NCI-H1436 treated with DMSO at 0.1 percent for 48 hours (cell line): ENCODE data around the gene CARMIL3.
"Not testable (repeated sequence)": the region's sequence is repeated elsewhere in the genome, so short reads cannot be mapped to it uniquely, and the experiment has no call there.

Experiments
- DNase-seq: peaks from one replicate; lab custom pipeline; 2025; lab: John Stamatoyannopoulos, UW

CARMIL3 gene

GRCh38 chr14:24095271-24096068 is 43.7 kb downstream of the CARMIL3 start:
- DNase-seq = no peak

GRCh38 chr14:24096545-24097181 is 44.9 kb downstream of the CARMIL3 start:
- DNase-seq = no peak

GRCh38 chr14:24098229-24098926 is 46.6 kb downstream of the CARMIL3 start:
- DNase-seq = no peak

- no peak for DNase-seq
These were observed 47.4 kb downstream of the CARMIL3 start for GRCh38 chr14:24098927-24099813.

- no peak for DNase-seq
These were observed 48.6 kb downstream of the CARMIL3 start for GRCh38 chr14:24100197-24100981.

GRCh38 chr14:24100982-24101494 is 49.2 kb downstream of the CARMIL3 start:
- no peak for DNase-seq

- no peak for DNase-seq
These were observed 50.7 kb downstream of the CARMIL3 start for GRCh38 chr14:24102357-24103048.

- no peak for DNase-seq
These were observed 51.6 kb downstream of the CARMIL3 start for GRCh38 chr14:24103451-24103850.

GRCh38 chr14:24105609-24106239 is 53.9 kb downstream of the CARMIL3 start:
- DNase-seq = not testable (repeated sequence)

GRCh38 chr14:24106672-24107271 is 55.0 kb downstream of the CARMIL3 start:
- DNase-seq = no peak

GRCh38 chr14:24108336-24108874 is 56.6 kb downstream of the CARMIL3 start:
- no peak for DNase-seq

- no peak for DNase-seq
These were observed 58.3 kb downstream of the CARMIL3 start for GRCh38 chr14:24110060-24110459.

GRCh38 chr14:24110523-24110922 is 58.7 kb downstream of the CARMIL3 start:
- DNase-seq = no peak

GRCh38 chr14:24113379-24113800 is 61.6 kb downstream of the CARMIL3 start:
- no peak for DNase-seq

- DNase-seq = no peak
These were observed 62.2 kb downstream of the CARMIL3 start for GRCh38 chr14:24113801-24114531.

GRCh38 chr14:24114532-24115421 is 63.0 kb downstream of the CARMIL3 start, which contains the start of the genes DCAF11 and NRL:
TSS of gene DCAF11 (plus strand) at chr14:24114777. CDS start at chr14:24115595, 818 bp downstream.
TSS of gene NRL (minus strand) at chr14:24114949. CDS start at chr14:24082848, 32,101 bp downstream.
- DNase-seq = peak; percentile 98
